Measurements from ENCODE around the gene NF2.

The NF2 gene

DNA sequence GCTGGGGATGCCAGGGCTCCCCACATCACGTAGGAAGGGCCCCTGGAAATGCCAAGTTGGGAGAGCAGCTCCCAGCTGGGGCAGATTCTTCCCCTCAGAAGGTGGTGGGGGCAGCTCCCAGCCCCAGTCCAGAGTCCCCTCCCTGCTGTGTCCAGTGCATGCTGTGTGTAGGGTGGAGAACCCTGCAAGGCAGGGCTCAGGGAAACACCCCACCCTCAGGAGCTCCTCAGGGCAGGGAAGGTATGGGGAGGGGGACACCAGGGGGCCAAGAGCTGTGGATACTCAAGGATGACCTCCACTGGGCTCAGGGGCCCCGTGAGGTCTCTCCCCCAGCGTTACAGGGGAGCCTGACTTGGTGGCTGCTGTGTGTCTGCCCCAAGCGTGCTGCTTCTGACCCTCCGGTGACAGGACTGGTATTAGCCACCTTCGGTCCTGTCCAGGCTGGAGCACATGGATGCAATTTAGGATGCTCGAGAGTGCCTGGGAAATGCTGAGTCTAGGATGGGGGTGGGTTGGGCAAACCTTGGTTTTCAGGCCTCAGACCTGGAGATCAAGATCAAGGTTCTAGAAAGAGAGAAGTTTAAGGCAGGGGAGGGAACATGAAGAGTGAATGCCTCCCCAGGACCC is 100.2 kb downstream of the NF2 start:
- DNase-seq (ENCODE audit: low read depth, low spot score), result no peak
- H3K4me3 ChIP-seq (ENCODE audit: low read depth, low read length), result no peak overlapping the region
- in situ Hi-C loops (cut with HindIII; ENCODE audit: low sequenced_read_pairs), result no loop called here

DNA sequence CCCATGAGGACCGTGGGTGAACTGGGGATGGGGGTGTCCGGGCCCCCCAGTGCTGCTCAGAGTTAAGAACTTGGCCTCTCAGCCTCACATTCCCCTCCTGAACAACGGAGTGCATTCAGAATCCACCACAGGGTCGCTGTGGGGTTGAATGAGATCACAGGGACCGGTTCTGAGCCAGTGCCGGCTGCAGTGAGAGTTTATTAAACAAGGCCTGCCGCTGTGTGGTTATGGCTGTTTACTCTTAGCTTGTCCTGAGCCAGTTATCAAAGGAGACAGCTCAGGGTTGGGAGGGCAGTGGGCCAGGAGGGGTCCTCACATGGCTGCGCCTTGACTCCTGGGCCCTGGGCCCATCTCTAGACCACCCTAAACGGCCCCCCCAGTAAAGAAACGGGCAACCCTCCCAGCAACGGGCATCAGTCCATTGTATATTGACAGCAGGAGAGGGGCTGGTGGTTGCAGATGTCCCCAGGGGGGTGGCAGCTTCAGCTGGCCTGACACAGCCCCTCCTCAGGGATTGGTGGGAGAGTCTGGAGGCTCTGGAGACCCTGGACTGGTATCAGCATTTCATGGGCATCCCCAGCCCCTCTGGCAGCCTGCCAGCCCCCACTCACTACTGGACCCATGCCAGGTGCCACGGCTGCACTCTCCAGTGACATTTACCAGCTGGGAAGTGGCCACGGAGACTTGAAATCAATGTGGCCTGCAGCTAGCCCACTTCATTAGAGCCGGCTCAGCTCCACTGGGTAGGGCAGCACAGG is 101.3 kb downstream of the NF2 start:
- TF ChIP-seq, protein P1, sequence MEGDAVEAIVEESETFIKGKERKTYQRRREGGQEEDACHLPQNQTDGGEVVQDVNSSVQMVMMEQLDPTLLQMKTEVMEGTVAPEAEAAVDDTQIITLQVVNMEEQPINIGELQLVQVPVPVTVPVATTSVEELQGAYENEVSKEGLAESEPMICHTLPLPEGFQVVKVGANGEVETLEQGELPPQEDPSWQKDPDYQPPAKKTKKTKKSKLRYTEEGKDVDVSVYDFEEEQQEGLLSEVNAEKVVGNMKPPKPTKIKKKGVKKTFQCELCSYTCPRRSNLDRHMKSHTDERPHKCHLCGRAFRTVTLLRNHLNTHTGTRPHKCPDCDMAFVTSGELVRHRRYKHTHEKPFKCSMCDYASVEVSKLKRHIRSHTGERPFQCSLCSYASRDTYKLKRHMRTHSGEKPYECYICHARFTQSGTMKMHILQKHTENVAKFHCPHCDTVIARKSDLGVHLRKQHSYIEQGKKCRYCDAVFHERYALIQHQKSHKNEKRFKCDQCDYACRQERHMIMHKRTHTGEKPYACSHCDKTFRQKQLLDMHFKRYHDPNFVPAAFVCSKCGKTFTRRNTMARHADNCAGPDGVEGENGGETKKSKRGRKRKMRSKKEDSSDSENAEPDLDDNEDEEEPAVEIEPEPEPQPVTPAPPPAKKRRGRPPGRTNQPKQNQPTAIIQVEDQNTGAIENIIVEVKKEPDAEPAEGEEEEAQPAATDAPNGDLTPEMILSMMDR (IDR thresholded peaks at IDR 0.05; ENCODE audit: low read depth, low read length), result no peak
- in situ Hi-C loops (cut with HindIII; ENCODE audit: low sequenced_read_pairs), result no loop called here

More for the DNA sequence above, 100.2 kb downstream of the NF2 start:
- TF ChIP-seq, protein P1 (IDR thresholded peaks at IDR 0.05; ENCODE audit: low read depth, low read length), result no peak

DNA sequence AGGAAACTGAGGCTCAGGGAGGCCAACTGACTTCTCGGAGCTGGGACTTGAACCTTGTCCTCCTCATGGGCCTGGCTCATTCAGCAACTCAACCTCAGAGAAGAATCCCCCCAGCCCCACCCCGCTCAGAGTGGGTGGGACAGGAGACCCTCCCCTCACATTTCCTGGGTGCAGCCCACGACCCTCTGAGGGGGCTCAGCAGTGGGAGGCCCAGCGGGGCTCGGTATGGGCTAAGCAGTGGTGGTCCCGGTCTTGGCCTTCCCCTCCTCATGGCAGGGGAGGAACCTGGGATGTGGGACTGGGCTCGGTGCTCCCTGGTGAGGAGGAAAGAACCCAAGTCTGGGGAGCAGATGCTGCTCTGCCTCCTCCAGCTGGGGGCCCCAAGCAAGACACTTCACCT is 102.2 kb downstream of the NF2 start:
- in situ Hi-C loops (cut with HindIII; ENCODE audit: low sequenced_read_pairs), result no loop called here
- no peak overlapping the region for H3K4me3 ChIP-seq (ENCODE audit: low read depth, low read length)
- no peak for DNase-seq (ENCODE audit: low read depth, low spot score)
- TF ChIP-seq, protein P1 (IDR thresholded peaks at IDR 0.05; ENCODE audit: low read depth, low read length), result no peak

More for the DNA sequence above, 101.3 kb downstream of the NF2 start:
- peak; percentile 50 for DNase-seq (ENCODE audit: low read depth, low spot score)
- no peak overlapping the region for H3K4me3 ChIP-seq (ENCODE audit: low read depth, low read length)

DNA sequence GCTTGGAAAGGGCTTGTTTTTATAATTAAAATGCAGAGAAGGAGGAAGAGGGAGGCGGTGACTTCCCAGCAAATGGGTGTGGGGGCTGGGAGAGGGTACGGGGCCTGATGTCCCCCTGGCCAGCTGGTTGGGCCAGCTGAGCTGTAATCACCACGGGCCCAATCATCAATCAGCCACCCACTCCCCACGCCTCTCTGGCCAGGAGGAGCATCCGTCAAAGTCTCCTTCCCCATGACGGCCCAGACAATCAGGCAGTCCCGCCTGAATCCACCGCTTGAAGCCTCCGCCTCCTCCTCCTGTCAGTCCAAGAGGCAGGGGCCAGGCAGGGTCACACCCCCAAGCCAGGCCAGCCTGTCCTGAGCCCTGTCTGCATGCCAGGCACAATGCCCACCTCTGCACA is 103.1 kb downstream of the NF2 start:
- no peak overlapping the region for H3K4me3 ChIP-seq (ENCODE audit: low read depth, low read length)
- DNase-seq (ENCODE audit: low read depth, low spot score), result no peak
- in situ Hi-C loops (cut with HindIII; ENCODE audit: low sequenced_read_pairs), result no loop called here
- TF ChIP-seq, protein P1 (IDR thresholded peaks at IDR 0.05; ENCODE audit: low read depth, low read length), result no peak

DNA sequence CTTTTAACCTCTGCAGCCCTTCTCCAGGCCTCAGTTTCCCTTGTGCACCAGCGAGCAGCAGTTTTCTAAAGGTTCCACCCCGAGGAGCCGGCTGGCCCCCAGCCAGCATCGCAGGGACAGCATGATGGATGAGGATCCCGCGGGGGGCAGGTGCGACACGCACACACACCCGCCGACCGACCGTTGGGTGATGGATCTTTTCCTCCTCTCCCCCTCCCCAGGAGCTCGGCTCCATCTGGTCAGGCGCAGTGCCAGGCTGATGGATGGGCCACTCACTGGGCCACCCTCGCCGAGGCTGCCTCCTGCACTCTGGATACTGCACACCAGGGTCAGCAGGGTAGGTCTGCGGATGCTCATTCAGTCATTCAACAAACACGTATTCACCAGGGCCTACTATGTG is 103.6 kb downstream of the NF2 start:
- in situ Hi-C loops (cut with HindIII; ENCODE audit: low sequenced_read_pairs), result no loop called here
- TF ChIP-seq, protein P1 (IDR thresholded peaks at IDR 0.05; ENCODE audit: low read depth, low read length), result no peak
- no peak overlapping the region for H3K4me3 ChIP-seq (ENCODE audit: low read depth, low read length)
- DNase-seq (ENCODE audit: low read depth, low spot score), result no peak

DNA sequence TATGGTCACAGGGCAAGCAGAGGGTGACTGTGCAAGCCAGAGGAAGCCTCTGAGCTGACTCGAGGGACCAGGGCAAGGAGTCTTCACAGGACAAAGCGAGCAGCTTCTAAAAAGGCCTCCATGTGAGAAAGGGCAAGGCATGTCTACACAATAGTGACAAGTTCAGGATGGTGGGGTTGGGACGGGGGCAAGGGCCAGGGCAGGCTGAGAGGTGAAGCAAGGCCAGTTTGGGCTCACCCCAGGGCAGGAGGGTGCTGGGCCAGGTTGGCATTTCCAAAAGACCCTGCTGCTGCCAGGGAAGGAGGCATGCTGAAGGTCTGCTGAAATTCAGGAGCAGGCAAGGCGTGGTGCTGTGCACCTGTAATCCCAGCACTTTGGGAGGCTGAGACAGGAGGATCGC is 104.0 kb downstream of the NF2 start:
- no peak overlapping the region for H3K4me3 ChIP-seq (ENCODE audit: low read depth, low read length)
- DNase-seq (ENCODE audit: low read depth, low spot score), result no peak
- TF ChIP-seq, protein P1 (IDR thresholded peaks at IDR 0.05; ENCODE audit: low read depth, low read length), result no peak
- in situ Hi-C loops (cut with HindIII; ENCODE audit: low sequenced_read_pairs), result no loop called here

Data from astrocyte of the spinal cord (primary cell).